H1 (cell line): ENCODE data around the gene SMARCA2. TPM values are rescaled to one million over a fixed set of nuclear protein-coding genes. Genes with fewer than 3 reads are reported as not detected.

Experiments used
- CTCF ChIA-PET: fragments of 300-600 bp; sonication (Branson Sonifier 250); formaldehyde crosslinking; loops from one replicate; lab custom pipeline; 2021; ENCODE audit not compliant: partially characterized antibody; lab: Charles Lee
- POLR2A ChIA-PET: fragments of 300-600 bp; sonication (Branson Sonifier 250); formaldehyde crosslinking; loops from one replicate; lab custom pipeline; 2021; ENCODE audit warnings: inconsistent platforms; ENCODE audit not compliant: partially characterized antibody; lab: Charles Lee
- DNase-seq, 2 experiments: peaks; one replicate each; pipeline versions ENCODE4 v3.0.0 to v3.0.0-alpha.2; 2010 to 2022; ENCODE audit warnings: low spot score in 2 of 2, low read depth in 1 of 2, mixed read lengths in 1 of 2
- FAIRE-seq: peaks from 2 replicates; lab custom pipeline; 2011; peaks lifted over from hg19 to GRCh38; lab: Jason Lieb, UNC
- H2AFZ ChIP-seq: 2 replicates; pipeline ENCODE4 v1.8.1; 2012; ENCODE audit warnings: low read length, inconsistent platforms
- H2AK5ac ChIP-seq: 2 replicates; pipeline ENCODE4 v1.6.1; 2013; ENCODE audit warnings: low read depth, low read length
- H2BK120ac ChIP-seq: replicated peaks from 2 replicates; pipeline ENCODE3; 2013; ENCODE audit warnings: low read depth, low read length, inconsistent platforms
- H2BK12ac ChIP-seq: 2 replicates; pipeline ENCODE4 v1.6.1; 2013; ENCODE audit warnings: low read depth, low read length
- H2BK15ac ChIP-seq: 2 replicates; pipeline ENCODE4 v1.6.1; 2013; ENCODE audit warnings: low read length
- H2BK20ac ChIP-seq: 2 replicates; pipeline ENCODE4 v1.6.1; 2013; ENCODE audit warnings: low read length
- H2BK5ac ChIP-seq: 2 replicates; pipeline ENCODE4 v1.6.1; 2013; ENCODE audit warnings: low read depth, low read length
- H3K14ac ChIP-seq: 2 replicates; pipeline ENCODE4 v1.6.1; 2013; ENCODE audit warnings: inconsistent platforms; ENCODE audit not compliant: insufficient read length
- H3K18ac ChIP-seq: 2 replicates; pipeline ENCODE4 v1.6.1; 2013; ENCODE audit warnings: low read length; ENCODE audit errors: extremely low read depth
- H3K23ac ChIP-seq: 2 replicates; pipeline ENCODE4 v1.6.1; 2013; ENCODE audit warnings: inconsistent platforms; ENCODE audit not compliant: insufficient read length
- H3K23me2 ChIP-seq: 2 replicates; pipeline ENCODE4 v1.6.1; 2013; ENCODE audit warnings: low read depth, low read length
- H3K27ac ChIP-seq: 2 replicates; pipeline ENCODE4 v1.6.1; 2011; ENCODE audit warnings: low read depth, low read length, inconsistent platforms
- H3K27me3 ChIP-seq, 4 experiments: replicated peaks in 1 of 4; 1 replicate in 1 of 4; 2 replicates in 3 of 4; pipeline versions ENCODE4 v1.6.1 to v1.8.1; 2011 to 2013; ENCODE audit warnings: low read length in 3 of 4, mild to moderate bottlenecking in 3 of 4, inconsistent platforms in 2 of 4, mixed read lengths in 2 of 4, moderate library complexity in 1 of 4; ENCODE audit not compliant: control insufficient read depth in 3 of 4, insufficient read depth in 3 of 4; ENCODE audit errors: extremely low read depth in 1 of 4
- H3K36me3 ChIP-seq, 4 experiments: 2 replicates each; pipeline versions ENCODE4 v1.6.1 to v1.8.1; 2011 to 2013; ENCODE audit warnings: mild to moderate bottlenecking in 4 of 4, low read length in 3 of 4, moderate library complexity in 2 of 4, control low read depth in 1 of 4, inconsistent platforms in 1 of 4; ENCODE audit not compliant: insufficient read depth in 4 of 4, control insufficient read depth in 2 of 4
- H3K4ac ChIP-seq: replicated peaks from 2 replicates; pipeline ENCODE3; 2013; ENCODE audit warnings: low read length, low read depth, mixed read lengths, inconsistent platforms; ENCODE audit not compliant: insufficient read length
- H3K4me1 ChIP-seq, 4 experiments: replicated peaks in 1 of 4; 1 replicate in 1 of 4; 2 replicates in 3 of 4; pipeline versions ENCODE4 v1.6.1 to v1.8.1; 2011 to 2013; ENCODE audit warnings: low read length in 3 of 4, inconsistent platforms in 2 of 4, mixed read lengths in 1 of 4; ENCODE audit not compliant: insufficient read depth in 4 of 4, control insufficient read depth in 3 of 4
- H3K4me2 ChIP-seq, 2 experiments: 2 replicates each; pipeline versions ENCODE4 v1.6.1 to v1.8.1; 2011 to 2013; ENCODE audit warnings: low read depth in 2 of 2, low read length in 2 of 2, control low read depth in 1 of 2, inconsistent platforms in 1 of 2, mild to moderate bottlenecking in 1 of 2; ENCODE audit not compliant: insufficient read depth in 1 of 2
- H3K4me3 ChIP-seq, 4 experiments: fragments of 200-600, 300-600 bp in 1 of 4; sonication (generic), shearing (Covaris generic), sonication (Bioruptor Twin) in 1 of 4; 2 replicates each; pipeline versions ENCODE4 v1.5.1 to v1.8.1; 2011 to 2016; ENCODE audit warnings: low read length in 4 of 4, low read depth in 3 of 4, control low read depth in 2 of 4, inconsistent platforms in 2 of 4, mild to moderate bottlenecking in 2 of 4, mixed read lengths in 1 of 4, moderate library complexity in 1 of 4; ENCODE audit not compliant: insufficient read depth in 2 of 4; ENCODE audit errors: extremely low read depth in 1 of 4
- H3K56ac ChIP-seq: replicated peaks from 2 replicates; pipeline ENCODE3; 2013; ENCODE audit warnings: low read depth, mild to moderate bottlenecking, mixed read lengths, low read length, inconsistent platforms; ENCODE audit not compliant: insufficient read length
- H3K79me1 ChIP-seq: 2 replicates; pipeline ENCODE4 v1.6.1; 2013; ENCODE audit warnings: low read depth, low read length, control low read depth
- H3K79me2 ChIP-seq, 2 experiments: 2 replicates each; pipeline versions ENCODE4 v1.6.1 to v1.8.1; 2012 to 2013; ENCODE audit warnings: low read length in 2 of 2, mild to moderate bottlenecking in 2 of 2, inconsistent platforms in 1 of 2; ENCODE audit not compliant: insufficient read depth in 2 of 2, control insufficient read depth in 1 of 2
- H3K9ac ChIP-seq, 4 experiments: replicated peaks in 1 of 4; 1 replicate in 1 of 4; 2 replicates in 3 of 4; pipeline versions ENCODE4 v1.6.1 to v1.8.1; 2011 to 2013; ENCODE audit warnings: low read depth in 3 of 4, low read length in 3 of 4, control low read depth in 2 of 4, mild to moderate bottlenecking in 2 of 4, moderate library complexity in 2 of 4, inconsistent platforms in 1 of 4; ENCODE audit errors: extremely low read depth in 1 of 4
- H3K9me3 ChIP-seq, 2 experiments: 2 replicates each; pipeline versions ENCODE4 v1.6.1 to v1.8.1; 2012 to 2013; ENCODE audit warnings: mild to moderate bottlenecking in 2 of 2, moderate library complexity in 2 of 2, control low read depth in 1 of 2, inconsistent platforms in 1 of 2, low read depth in 1 of 2, low read length in 1 of 2, mixed read lengths in 1 of 2; ENCODE audit not compliant: insufficient read depth in 2 of 2
- H4K20me1 ChIP-seq, 2 experiments: replicated peaks in 1 of 2; 2 replicates each; pipeline versions ENCODE3 to v1.8.1; 2011 to 2013; ENCODE audit warnings: inconsistent platforms in 2 of 2, low read length in 2 of 2, mild to moderate bottlenecking in 1 of 2; ENCODE audit not compliant: insufficient read depth in 2 of 2, control insufficient read depth in 1 of 2
- H4K5ac ChIP-seq: 2 replicates; pipeline ENCODE4 v1.6.1; 2013; ENCODE audit warnings: low read length, low read depth, mixed read lengths, inconsistent platforms; ENCODE audit not compliant: insufficient read length
- H4K8ac ChIP-seq: 2 replicates; pipeline ENCODE4 v1.8.0; 2013; ENCODE audit warnings: mild to moderate bottlenecking, moderate library complexity, low read length, inconsistent platforms; ENCODE audit not compliant: insufficient read depth; ENCODE audit errors: extremely low read depth
- H4K91ac ChIP-seq: replicated peaks from 2 replicates; pipeline ENCODE3; 2013; ENCODE audit warnings: low read length, mixed read lengths, inconsistent platforms; ENCODE audit not compliant: insufficient read length
- BRCA1 ChIP-seq: IDR thresholded peaks from 2 replicates; pipeline ENCODE4 v1.6.1; 2012; ENCODE audit warnings: low read depth, low read length, improper control_type of control experiment
- CHD1 ChIP-seq: IDR thresholded peaks from 2 replicates; pipeline ENCODE4 v1.6.1; 2012; ENCODE audit warnings: low read depth, low read length, improper control_type of control experiment
- EGR1 ChIP-seq: IDR thresholded peaks from 2 replicates; pipeline ENCODE4 v1.6.1; 2011; ENCODE audit warnings: low read depth, low read length, borderline replicate concordance
- FOSL1 ChIP-seq: IDR thresholded peaks from 2 replicates; pipeline ENCODE4 v1.6.1; 2011; ENCODE audit warnings: mild to moderate bottlenecking, low read depth, low read length, moderate library complexity; ENCODE audit not compliant: insufficient read depth
- GTF2F1 ChIP-seq: IDR thresholded peaks from 2 replicates; pipeline ENCODE4 v1.6.1; 2012; ENCODE audit warnings: low read depth, low read length, improper control_type of control experiment, borderline replicate concordance
- RAD21 ChIP-seq, 2 experiments: IDR thresholded peaks in 1 of 2; conservative IDR thresholded peaks in 1 of 2; 2 replicates each; pipeline ENCODE4 v1.6.1; 2011; ENCODE audit warnings: low read depth in 2 of 2, low read length in 2 of 2, improper control_type of control experiment in 1 of 2, inconsistent platforms in 1 of 2, mild to moderate bottlenecking in 1 of 2, moderate library complexity in 1 of 2
- SP4 ChIP-seq: IDR thresholded peaks from 2 replicates; pipeline ENCODE4 v1.6.1; 2012; ENCODE audit warnings: low read length, inconsistent platforms
- WGBS, 2 experiments: shearing (Covaris generic) in 1 of 2; methylation state at CpG; one replicate each; pipeline versions ENCODE4 v1.1.6 to v1.1.7; 2013 to 2015; ENCODE audit warnings: low lambda C conversion rate in 2 of 2, mixed read lengths in 2 of 2, inconsistent platforms in 1 of 2, low coverage in 1 of 2, missing lambda C conversion rate in 1 of 2; ENCODE audit not compliant: insufficient replicate concordance in 2 of 2, insufficient coverage in 1 of 2, insufficient read length in 1 of 2; ENCODE audit errors: extremely low coverage in 1 of 2, missing lambda C conversion rate in 1 of 2; 5-methylcytosine and 5-hydroxymethylcytosine counted together
- polyA plus RNA-seq, 7 experiments: library from polyadenylated mRNA; depleted of rRNA in 3 of 7; stranded (reverse) in 5 of 7; unstranded in 2 of 7; fragments of >200 nt in 5 of 7; fragments of 200-250 nt in 2 of 7; gene quantifications; 1 replicate in 5 of 7; 2 replicates in 1 of 7; 4 replicates in 1 of 7; pipeline versions ENCODE4 v1.2.1 to v1.2.3, GENCODE V29; 2011 to 2013; ENCODE audit warnings: missing spikeins in 2 of 7, mixed read lengths in 2 of 7
- total RNA-seq: library from RNA; stranded (reverse); fragmentation: NEBNext Ultra II Directional; extraction: Animal tissue kit (Norgen Biotek cat#: 25700); gene quantifications from 2 replicates; pipeline ENCODE4 v1.2.1, GENCODE V29; 2021

SMARCA2 gene
- total and polyA plus RNA-seq, 2 of the 8 experiments (the other 6 are each of a cell fraction or from before 2014, with no cell fraction given): 6.3 to 21.7 TPM

- no peak overlapping the region for H4K5ac ChIP-seq
- peak overlapping the region; percentile 54 to 69 (median 69); a peak in 7 of 8 replicates for H3K4me3 ChIP-seq
- no peak overlapping the region for H2AFZ ChIP-seq
- peaks cover 38% of the 10 kb centered on the region for H3K23me2 ChIP-seq
- no peak overlapping the region for H3K56ac ChIP-seq
- H4K91ac ChIP-seq: no peak overlapping the region
- CTCF ChIA-PET: interaction anchor here (1.5 kb wide), 1 partner anchor 98 kb away, joined by 3 read pairs; no protein-coding TSS in a partner anchor
- H3K14ac ChIP-seq: no peak overlapping the region
- no peak overlapping the region for H3K27ac ChIP-seq
- no peak overlapping the region for H2AK5ac ChIP-seq
- no peak overlapping the region for H2BK5ac ChIP-seq
- H2BK20ac ChIP-seq: 0 out of 2 replicates have a peak overlapping the region, but pooled peaks have one; percentile 27
- no peak overlapping the region for H3K18ac ChIP-seq
- WGBS, 2 experiments: 6% methylated on average over 7 of the region's 7 CpGs; no CpG with 5 or more reads in 1 of the 2 experiments
- peaks cover 5 to 50% (median 39%) of the 10 kb centered on the region in 4 experiments for H3K27me3 ChIP-seq
- peak overlapping the region; percentile 5; the same call in 1 of the 2 replicates for H2BK15ac ChIP-seq
- H3K4me2 ChIP-seq: peak overlapping the region; percentile 91 to 98
- FAIRE-seq: no peak
- H4K20me1 ChIP-seq: peaks cover 0 to 5% of the 10 kb centered on the region in 2 experiments
- no peaks in the 10 kb centered on the region for H3K79me2 ChIP-seq
- no peak for TF ChIP-seq SP4
- TF ChIP-seq RAD21 (IDR thresholded peaks at IDR 0.05 in 1 of 2, conservative IDR thresholded peaks at IDR 0.05 in 1 of 2; ENCODE audit: low read depth in 2 of 2, low read length in 2 of 2): no peak
- no peak for TF ChIP-seq CHD1
- no peak for TF ChIP-seq GTF2F1
- no peak for TF ChIP-seq EGR1
- TF ChIP-seq BRCA1: no peak
- TF ChIP-seq FOSL1: no peak
- TF ChIP-seq, all 59 proteins: peak for 0
- Histone ChIP-seq H3K36me3 (no peaks in the 10 kb centered on the region), H3K23ac (no peak overlapping the region), H3K4ac (no peak overlapping the region), H3K9me3 (no peaks in the 10 kb centered on the region), H3K9ac (peak overlapping the region in 1 of 4 experiments; percentile 55; a peak in 1 of 7 replicates), H2BK12ac (peak overlapping the region; percentile 0; the same call in 1 of the 2 replicates), H3K4me1 (peaks cover 5 to 11% (median 7%) of the 10 kb centered on the region in 4 experiments; a peak in 6 of 7 replicates), H3K79me1 (no peaks in the 10 kb centered on the region), H2BK120ac (no peak overlapping the region), H4K8ac (no peak overlapping the region)
- POLR2A ChIA-PET: interaction anchor here (0.9 to 2.2 kb wide), 5 partner anchors 16 to 792 kb away, joined by 3 to 5 read pairs (median 3); no protein-coding TSS in a partner anchor
- DNase-seq: no peak
Observed at GRCh38 chr9:2018162-2018643, 3.1 kb downstream of the SMARCA2 start.
